ENCODE data around the gene SLC12A4. TPM values are rescaled to one million over a fixed set of nuclear protein-coding genes. Genes with fewer than 3 reads are reported as not detected.

SLC12A4 gene
- total RNA-seq, 2 donors from 2014 or later: 19.5 to 24.3 TPM

Other genes with a start within 250 kb of the SLC12A4 start
- 10 to 100 TPM; 11.7 to 14.7 TPM for gene GFOD2, start 249.3 kb downstream of the SLC12A4 start, total RNA-seq
- gene RANBP10, start 162.1 kb downstream of the SLC12A4 start, total RNA-seq: 10 to 100 TPM; 29.8 to 30.4 TPM
- gene TSNAXIP1, start 161.7 kb downstream of the SLC12A4 start, total RNA-seq: under 1 TPM; 0.62 to 0.63 TPM
- 10 to 100 TPM; 31.2 to 33.1 TPM for gene THAP11, start 126.3 kb downstream of the SLC12A4 start, total RNA-seq
- gene NUTF2, start 121.7 kb downstream of the SLC12A4 start, total RNA-seq: 10 to 100 TPM; 46.6 to 66.8 TPM
- 10 to 100 TPM; 75.3 to 77.0 TPM for gene CENPT, start 120.9 kb downstream of the SLC12A4 start, total RNA-seq
- 100 to 1,000 TPM in 1 of 2 donors, 10 to 100 TPM in 1; 99.0 to 105 TPM for gene EDC4, start 95.6 kb downstream of the SLC12A4 start, total RNA-seq
- gene NRN1L, start 83.8 kb downstream of the SLC12A4 start, total RNA-seq: 1 to 10 TPM; 2.5 to 2.6 TPM
- 10 to 100 TPM; 14.5 to 15.5 TPM for gene PSKH1, start 75.4 kb downstream of the SLC12A4 start, total RNA-seq
- gene CTRL, start 36.8 kb downstream of the SLC12A4 start, total RNA-seq: 1 to 10 TPM; 6.7 to 8.4 TPM
- gene PSMB10, start 31.8 kb downstream of the SLC12A4 start, total RNA-seq: 100 to 1,000 TPM in 1 of 2 donors, 10 to 100 TPM in 1; 93.7 to 119 TPM
- 1 to 10 TPM; 4.6 to 5.7 TPM for gene LCAT, start 24.5 kb downstream of the SLC12A4 start, total RNA-seq
- gene DPEP3, start 11.9 kb upstream of the SLC12A4 start, total RNA-seq: under 1 TPM; 0.22 to 0.68 TPM
- gene DPEP2, start 30.8 kb upstream of the SLC12A4 start, total RNA-seq: 10 to 100 TPM; 42.7 to 51.2 TPM
- gene DPEP2NB, start 47.3 kb upstream of the SLC12A4 start, total RNA-seq: not detected
- gene DDX28, start 54.6 kb upstream of the SLC12A4 start, total RNA-seq: 10 to 100 TPM; 13.2 to 14.8 TPM
- 10 to 100 TPM; 12.0 to 12.3 TPM for gene DUS2, start 54.6 kb upstream of the SLC12A4 start, total RNA-seq
- gene NFATC3, start 116.7 kb upstream of the SLC12A4 start, total RNA-seq: 100 to 1,000 TPM in 1 of 2 donors, 10 to 100 TPM in 1; 94.5 to 101 TPM

Data from T-helper 17 cell (primary cell).